GM13977 (cell line): Measurements from ENCODE around the gene MCF2L.

Source experiments
- DNase-seq: peaks from one replicate; pipeline ENCODE4 v3.0.0; 2012; ENCODE audit warnings: low spot score
- CTCF ChIP-seq: IDR thresholded peaks from 2 replicates; pipeline ENCODE4 v1.5.1; 2012; ENCODE audit warnings: mild to moderate bottlenecking, control low read depth; ENCODE audit not compliant: insufficient read depth; ENCODE audit errors: extremely low read depth, missing control alignments
- in situ Hi-C: fragments of 300-500 bp; cut with MboI; formaldehyde crosslinking; loops from one replicate; pipeline ENCODE4 v1.12.0; 2022; ENCODE audit warnings: low sequenced_read_pairs, low pct_unique_long_range_greater_than_20kb, mixed read lengths, inconsistent platforms; ENCODE audit not compliant: unreplicated experiment

The MCF2L gene

GRCh38 chr13:112962911-112963625, 5.9 kb upstream of the MCF2L start:
- DNase-seq: no peak
- TF ChIP-seq CTCF: no peak
- in situ Hi-C loops: no loop called here

DNA sequence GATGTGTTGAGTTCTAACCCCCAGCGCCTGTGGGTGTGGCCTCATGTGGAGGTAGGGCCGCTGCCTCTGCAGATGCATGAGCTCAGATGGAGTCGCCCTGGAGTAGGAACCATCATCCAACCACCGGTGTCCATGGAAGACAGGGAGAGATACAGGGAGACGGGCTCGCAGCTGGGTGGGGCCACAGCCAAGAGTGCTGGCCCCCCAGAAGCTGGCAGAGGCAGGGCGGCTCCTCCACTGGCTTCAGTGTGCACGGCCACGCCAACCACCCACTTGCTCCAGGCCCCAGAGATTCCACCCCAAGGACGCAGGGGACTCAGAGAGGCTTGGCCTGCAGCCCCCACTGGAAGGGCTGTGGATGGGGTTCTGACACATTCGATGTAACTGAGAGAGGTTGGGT, 5.4 kb upstream of the MCF2L start:
- in situ Hi-C loops: no loop called here
- no peak for DNase-seq
- TF ChIP-seq CTCF: no peak

GRCh38 chr13:112964971-112965492, 4.0 kb upstream of the MCF2L start:
- TF ChIP-seq CTCF: no peak
- in situ Hi-C loops: no loop called here
- no peak for DNase-seq

DNA sequence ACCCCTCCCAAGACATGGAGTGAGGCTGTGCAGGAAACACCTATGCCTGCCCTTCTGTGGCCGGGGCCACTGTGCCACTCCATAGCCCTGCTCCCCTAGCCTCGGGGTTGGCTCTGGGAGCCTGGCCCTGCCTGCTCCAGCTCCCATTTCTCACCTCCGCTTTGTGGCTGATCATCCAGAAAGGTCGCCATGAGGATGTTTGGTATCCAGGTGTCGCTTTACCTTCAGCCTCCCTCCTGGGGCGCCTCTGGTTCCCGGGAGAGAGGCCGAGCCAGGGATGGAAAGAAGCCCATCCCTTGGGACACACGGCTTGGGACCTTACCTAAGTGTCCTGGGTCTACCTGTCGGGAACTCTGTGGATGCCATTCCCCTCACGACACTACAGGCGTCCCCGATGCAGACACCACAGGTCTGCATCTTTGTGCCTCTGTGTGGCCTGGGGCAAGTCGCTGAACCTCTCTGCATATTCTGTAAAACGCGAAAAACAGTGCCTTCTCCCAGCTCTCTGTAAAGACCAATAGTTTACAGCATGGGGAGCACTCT, 3.4 kb upstream of the MCF2L start:
- TF ChIP-seq CTCF: no peak
- in situ Hi-C loops: no loop called here
- DNase-seq: no peak

- in situ Hi-C loops: no loop called here
- no peak for DNase-seq
- TF ChIP-seq CTCF: no peak
These were observed 2.2 kb upstream of the MCF2L start for GRCh38 chr13:112966776-112967175.

DNA sequence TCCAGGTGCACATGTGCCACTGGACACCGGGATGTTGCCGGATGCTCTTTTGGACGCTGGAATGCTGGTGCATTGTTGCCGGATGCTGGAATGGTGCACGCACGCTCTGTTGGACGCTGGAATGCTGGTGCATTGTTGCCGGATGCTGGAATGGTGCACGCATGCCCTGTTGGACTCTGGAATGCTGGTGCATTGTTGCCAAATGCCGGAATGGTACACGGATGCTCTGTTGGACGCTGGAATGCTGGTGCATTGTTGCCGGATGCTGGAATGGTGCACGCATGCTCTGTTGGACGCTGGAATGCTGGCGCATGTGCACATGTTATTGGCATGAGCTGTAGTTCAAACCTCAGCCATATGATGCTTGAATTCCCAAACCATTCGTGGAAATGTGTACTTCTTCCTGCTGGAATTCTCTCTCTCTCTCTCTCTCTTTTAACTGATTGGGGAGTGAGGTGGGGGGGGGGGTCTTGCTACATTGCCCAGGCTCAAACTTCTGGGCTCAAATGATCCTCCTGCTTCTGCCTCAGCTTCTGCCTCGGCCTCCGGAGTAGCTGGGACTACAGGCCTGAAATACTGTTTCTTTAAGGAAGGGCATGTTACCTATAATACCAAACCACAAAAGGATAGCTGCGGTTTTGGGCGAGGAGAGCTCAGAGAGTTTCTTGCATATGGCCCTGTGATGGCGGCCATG, 1.2 kb upstream of the MCF2L start:
- DNase-seq: no peak
- in situ Hi-C loops: no loop called here
- TF ChIP-seq CTCF: no peak
